ENCODE measurements around the gene VWC2. TPM values are rescaled to one million over a fixed set of nuclear protein-coding genes. Genes with fewer than 3 reads are reported as not detected.

The VWC2 gene
- total RNA-seq, 4 donors from 2014 or later: under 0.01 to 0.34 (median 0.22) TPM

DNA sequence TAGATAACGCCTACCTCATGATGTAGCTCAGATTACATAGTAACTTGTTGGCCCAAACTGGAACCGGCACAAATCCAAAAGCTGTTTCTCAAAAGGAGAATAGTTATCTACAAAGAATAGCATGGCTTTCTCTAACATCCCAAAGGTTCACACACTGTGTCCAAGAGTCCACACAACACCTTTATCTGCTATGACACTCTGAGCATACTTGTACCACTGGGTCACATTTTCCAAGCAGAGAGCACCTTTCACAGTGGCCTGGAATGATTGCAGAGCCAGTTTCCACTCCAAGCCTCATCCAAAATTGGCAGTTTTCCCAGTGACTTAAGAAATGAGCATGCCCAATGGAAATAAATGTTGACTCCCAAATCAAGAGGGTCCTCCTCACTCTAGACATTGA, 155.3 kb downstream of the VWC2 start:
- H3K4me3 ChIP-seq (ENCODE audit: low read depth, poor library complexity, severe bottlenecking): no peak overlapping the region
- intact Hi-C loops (cut with DNase I; ENCODE audit: low total_unique reads): no loop called here
- WGBS, 2 donors: 91 to 98% methylated on average over 2 of the region's 2 CpGs
- TF ChIP-seq, protein P1, sequence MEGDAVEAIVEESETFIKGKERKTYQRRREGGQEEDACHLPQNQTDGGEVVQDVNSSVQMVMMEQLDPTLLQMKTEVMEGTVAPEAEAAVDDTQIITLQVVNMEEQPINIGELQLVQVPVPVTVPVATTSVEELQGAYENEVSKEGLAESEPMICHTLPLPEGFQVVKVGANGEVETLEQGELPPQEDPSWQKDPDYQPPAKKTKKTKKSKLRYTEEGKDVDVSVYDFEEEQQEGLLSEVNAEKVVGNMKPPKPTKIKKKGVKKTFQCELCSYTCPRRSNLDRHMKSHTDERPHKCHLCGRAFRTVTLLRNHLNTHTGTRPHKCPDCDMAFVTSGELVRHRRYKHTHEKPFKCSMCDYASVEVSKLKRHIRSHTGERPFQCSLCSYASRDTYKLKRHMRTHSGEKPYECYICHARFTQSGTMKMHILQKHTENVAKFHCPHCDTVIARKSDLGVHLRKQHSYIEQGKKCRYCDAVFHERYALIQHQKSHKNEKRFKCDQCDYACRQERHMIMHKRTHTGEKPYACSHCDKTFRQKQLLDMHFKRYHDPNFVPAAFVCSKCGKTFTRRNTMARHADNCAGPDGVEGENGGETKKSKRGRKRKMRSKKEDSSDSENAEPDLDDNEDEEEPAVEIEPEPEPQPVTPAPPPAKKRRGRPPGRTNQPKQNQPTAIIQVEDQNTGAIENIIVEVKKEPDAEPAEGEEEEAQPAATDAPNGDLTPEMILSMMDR (IDR thresholded peaks at IDR 0.05): no peak
- TF ChIP-seq POLR2A (IDR thresholded peaks at IDR 0.05): no peak
- no peak for DNase-seq (ENCODE audit: low spot score in 2 of 2)

DNA sequence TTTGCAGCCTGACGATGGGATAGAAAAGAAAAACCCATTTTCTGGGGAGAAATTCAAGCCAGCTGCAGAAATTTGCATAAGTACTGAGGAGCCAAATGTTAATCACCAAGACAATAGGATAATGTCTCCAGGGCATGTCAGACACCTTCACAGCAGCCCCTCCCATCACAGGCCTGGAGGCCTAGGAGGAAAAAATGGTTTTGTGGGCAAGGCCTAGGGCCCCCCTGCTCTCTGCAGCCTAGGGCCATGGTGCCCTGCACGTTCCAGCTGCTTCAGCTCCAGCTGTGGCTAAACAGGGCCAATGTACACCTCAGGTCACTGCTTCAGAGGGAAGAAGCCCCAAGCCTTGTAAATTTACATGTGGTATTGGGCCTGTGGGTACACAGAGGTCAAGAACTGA, 158.2 kb downstream of the VWC2 start:
- no peak for DNase-seq (ENCODE audit: low spot score in 2 of 2)
- 73 to 85% methylated on average over 2 of the region's 2 CpGs for WGBS, 2 donors
- H3K4me3 ChIP-seq (ENCODE audit: low read depth, poor library complexity, severe bottlenecking): no peak overlapping the region
- TF ChIP-seq, protein P1 (IDR thresholded peaks at IDR 0.05): no peak
- TF ChIP-seq POLR2A (IDR thresholded peaks at IDR 0.05): no peak
- intact Hi-C loops (cut with DNase I; ENCODE audit: low total_unique reads): no loop called here

DNA sequence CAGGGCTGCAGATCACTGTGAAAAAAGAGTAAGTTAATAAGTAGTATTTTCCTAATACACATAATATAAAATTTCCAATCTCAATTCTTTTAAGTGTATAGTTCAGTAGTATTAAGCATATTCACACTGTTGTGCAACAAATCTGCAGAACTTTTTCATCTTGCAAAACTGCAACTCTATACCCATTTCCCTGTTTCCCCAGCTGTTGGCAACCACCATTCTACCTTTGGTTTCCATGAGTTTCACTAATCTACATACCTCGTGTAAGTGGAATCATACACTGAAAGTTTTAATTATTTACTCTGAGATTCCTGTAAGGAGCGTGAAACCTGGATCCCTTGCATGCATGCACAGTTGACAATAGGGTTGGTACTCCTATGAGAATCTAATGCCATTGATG, 164.2 kb downstream of the VWC2 start:
- intact Hi-C loops (cut with DNase I; ENCODE audit: low total_unique reads): no loop called here
- TF ChIP-seq, protein P1 (IDR thresholded peaks at IDR 0.05): no peak
- TF ChIP-seq POLR2A (IDR thresholded peaks at IDR 0.05): no peak
- H3K4me3 ChIP-seq (ENCODE audit: low read depth, poor library complexity, severe bottlenecking): no peak overlapping the region
- DNase-seq (ENCODE audit: low spot score in 2 of 2): no peak
- 82 to 86% methylated on average over 2 of the region's 2 CpGs for WGBS, 2 donors

Measured in lower leg skin (tissue), 4 donors.